Activated T-cell treated with anti-CD3 and anti-CD28 coated beads, Interleukin-2, amount 50 U/mL, for 4 hours (primary cell): ENCODE results near the gene CAMTA1. TPM values are rescaled to one million over a fixed set of nuclear protein-coding genes. Genes with fewer than 3 reads are reported as not detected.

Experiments used
- ATAC-seq, 2 donors: fragments of 200-7000 bp; cut with Tn5 transposase; one replicate each; pipeline ENCODE4 v1.10.0; 2021
- DNase-seq: peaks from one replicate; pipeline ENCODE4 v3.0.0-alpha.2; 2020
- H3K27me3 Mint-ChIP-seq: one replicate; pipeline ENCODE4 v1.8.0; 2021; ENCODE audit warnings: low read depth, mixed read lengths
- H3K36me3 Mint-ChIP-seq: one replicate; pipeline ENCODE4 v1.8.0; 2022; ENCODE audit warnings: mixed read lengths; ENCODE audit not compliant: insufficient read depth
- H3K4me1 Mint-ChIP-seq: one replicate; pipeline ENCODE4 v1.8.0; 2021; ENCODE audit warnings: low read depth, mixed read lengths
- H3K4me3 Mint-ChIP-seq: one replicate; pipeline ENCODE4 v1.8.0; 2021; ENCODE audit warnings: mild to moderate bottlenecking, moderate library complexity, mixed read lengths
- H3K9me3 Mint-ChIP-seq: one replicate; pipeline ENCODE4 v1.8.0; 2021; ENCODE audit warnings: mixed read lengths
- total RNA-seq, 3 donors: library from RNA; stranded (reverse); gene quantifications; one replicate each; pipeline ENCODE4 v1.2.1, GENCODE V29; 2021

The CAMTA1 gene
- total RNA-seq, 3 donors from 2014 or later: 47.5 to 50.3 (median 47.7) TPM

- H3K9me3 Mint-ChIP-seq: no peaks in the 10 kb centered on the region
- DNase-seq (no peak), ATAC-seq (no peak)
- H3K4me1 Mint-ChIP-seq: no peaks in the 10 kb centered on the region
- H3K36me3 Mint-ChIP-seq: no peaks in the 10 kb centered on the region
- peaks cover 18% of the 10 kb centered on the region for H3K27me3 Mint-ChIP-seq
- H3K4me3 Mint-ChIP-seq: no peak overlapping the region
Measured at GRCh38 chr1:7042322-7043190, 257.3 kb downstream of the CAMTA1 start.

GRCh38 chr1:7043191-7043549 lies 257.9 kb downstream of the CAMTA1 start:
- DNase-seq (no peak), ATAC-seq (no peak)
- no peaks in the 10 kb centered on the region for H3K4me1 Mint-ChIP-seq
- no peaks in the 10 kb centered on the region for H3K9me3 Mint-ChIP-seq
- peaks cover 18% of the 10 kb centered on the region for H3K27me3 Mint-ChIP-seq
- no peaks in the 10 kb centered on the region for H3K36me3 Mint-ChIP-seq
- H3K4me3 Mint-ChIP-seq: no peak overlapping the region

- H3K36me3 Mint-ChIP-seq: no peaks in the 10 kb centered on the region
- no peaks in the 10 kb centered on the region for H3K9me3 Mint-ChIP-seq
- H3K4me1 Mint-ChIP-seq: no peaks in the 10 kb centered on the region
- H3K4me3 Mint-ChIP-seq: no peak overlapping the region
- H3K27me3 Mint-ChIP-seq: peaks cover 18% of the 10 kb centered on the region
- DNase-seq: no peak
- no peak for ATAC-seq
Measured at GRCh38 chr1:7043719-7044535, 258.7 kb downstream of the CAMTA1 start.

- DNase-seq: no peak
- no peaks in the 10 kb centered on the region for H3K4me1 Mint-ChIP-seq
- peaks cover 19% of the 10 kb centered on the region for H3K27me3 Mint-ChIP-seq
- no peak for ATAC-seq
- no peaks in the 10 kb centered on the region for H3K9me3 Mint-ChIP-seq
- H3K36me3 Mint-ChIP-seq: no peaks in the 10 kb centered on the region
- H3K4me3 Mint-ChIP-seq: no peak overlapping the region
Measured at GRCh38 chr1:7045897-7046296, 260.6 kb downstream of the CAMTA1 start.

DNA sequence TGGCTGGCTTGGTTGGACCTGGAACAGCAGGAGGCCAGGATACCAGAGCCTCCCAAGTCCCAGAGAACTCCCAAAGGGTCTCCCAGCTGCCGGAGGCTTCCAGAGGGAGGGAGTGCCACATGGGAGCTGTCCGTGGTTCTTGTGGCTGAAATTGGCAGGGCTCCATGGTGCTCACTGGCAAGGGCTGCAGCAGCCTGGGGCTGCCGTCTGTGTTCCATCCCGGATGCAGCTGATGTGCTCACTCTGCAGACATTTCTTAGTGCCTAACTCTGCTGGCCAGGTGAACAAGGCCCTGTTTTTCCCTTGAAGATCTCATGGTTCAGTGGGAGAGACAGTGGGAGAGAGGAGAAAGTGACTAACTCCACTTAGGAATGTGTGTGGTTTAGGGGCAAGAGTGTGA lies 261.1 kb downstream of the CAMTA1 start:
- Mint-ChIP-seq H3K9me3 (no peaks in the 10 kb centered on the region), H3K4me3 (no peak overlapping the region), H3K36me3 (no peaks in the 10 kb centered on the region), H3K27me3 (peaks cover 19% of the 10 kb centered on the region), H3K4me1 (no peaks in the 10 kb centered on the region)
- no peak for DNase-seq
- ATAC-seq: no peak

GRCh38 chr1:7046891-7047290 lies 261.6 kb downstream of the CAMTA1 start:
- ATAC-seq: no peak
- Mint-ChIP-seq H3K4me1 (no peaks in the 10 kb centered on the region), H3K27me3 (peaks cover 19% of the 10 kb centered on the region), H3K36me3 (no peaks in the 10 kb centered on the region), H3K9me3 (no peaks in the 10 kb centered on the region), H3K4me3 (no peak overlapping the region)
- no peak for DNase-seq

- DNase-seq (no peak), ATAC-seq (no peak)
- Mint-ChIP-seq H3K4me1 (no peaks in the 10 kb centered on the region), H3K36me3 (no peaks in the 10 kb centered on the region), H3K9me3 (no peaks in the 10 kb centered on the region), H3K4me3 (no peak overlapping the region), H3K27me3 (peaks cover 15% of the 10 kb centered on the region)
Measured at GRCh38 chr1:7047866-7048265, 262.6 kb downstream of the CAMTA1 start.

DNA sequence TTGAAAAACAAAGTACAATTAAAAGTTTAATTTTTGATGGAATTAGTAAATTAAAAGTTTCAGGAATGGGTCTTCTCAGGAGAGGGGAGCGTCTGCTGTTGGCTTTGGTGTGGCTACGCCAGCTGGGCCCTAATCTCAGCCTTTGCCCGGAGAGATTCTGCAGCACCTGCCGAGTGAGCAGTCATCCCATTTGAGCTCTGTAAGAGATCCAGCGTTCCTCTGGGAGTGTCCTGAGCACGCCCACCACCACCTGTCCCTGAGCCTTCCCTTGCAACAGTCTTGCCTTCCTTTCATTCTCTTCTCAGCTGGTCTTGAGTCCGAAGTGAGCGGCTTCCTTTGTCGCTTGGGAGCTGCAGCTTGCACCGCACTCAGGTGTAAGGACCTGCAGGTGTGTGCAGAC lies 263.1 kb downstream of the CAMTA1 start:
- H3K9me3 Mint-ChIP-seq: no peaks in the 10 kb centered on the region
- no peaks in the 10 kb centered on the region for H3K4me1 Mint-ChIP-seq
- H3K4me3 Mint-ChIP-seq: no peak overlapping the region
- H3K36me3 Mint-ChIP-seq: no peaks in the 10 kb centered on the region
- ATAC-seq (no peak), DNase-seq (no peak)
- peaks cover 14% of the 10 kb centered on the region for H3K27me3 Mint-ChIP-seq

DNA sequence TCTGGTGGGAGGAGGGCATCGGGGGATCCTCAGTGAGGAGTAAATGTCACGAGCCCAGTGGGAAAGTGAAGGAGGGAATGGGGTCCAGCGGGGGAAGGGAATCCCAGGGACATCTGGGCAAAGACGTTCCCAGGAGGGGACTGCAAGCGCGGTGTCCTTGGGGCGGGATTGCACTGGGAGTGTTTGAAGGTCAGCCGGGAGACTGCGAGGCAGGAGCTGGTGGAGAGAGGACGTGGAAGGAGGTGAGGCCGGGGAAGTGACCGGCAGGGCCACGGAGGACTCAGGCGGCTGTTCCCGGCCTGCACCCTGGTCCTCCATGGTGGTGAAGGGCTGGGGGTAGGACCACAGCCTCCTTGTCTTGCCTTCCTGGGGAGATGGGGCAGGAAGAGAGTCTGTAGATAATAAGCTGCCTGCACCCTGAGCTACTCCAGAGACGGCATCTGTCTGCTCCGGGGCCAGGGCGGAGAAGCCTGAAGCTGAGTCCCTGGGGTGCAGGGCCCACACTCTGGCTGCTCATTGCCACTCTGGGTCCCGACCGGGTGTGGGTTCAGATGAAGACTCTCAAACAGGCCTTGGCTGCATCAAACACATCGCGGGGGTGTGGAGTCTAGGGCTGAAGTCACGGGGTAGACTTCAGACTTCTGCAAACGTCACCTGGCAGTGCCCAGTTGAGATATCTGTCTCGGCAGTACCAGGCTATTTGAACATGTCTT lies 264.8 kb downstream of the CAMTA1 start:
- Mint-ChIP-seq H3K4me1 (no peaks in the 10 kb centered on the region), H3K4me3 (no peak overlapping the region), H3K27me3 (peaks cover 9% of the 10 kb centered on the region), H3K9me3 (no peaks in the 10 kb centered on the region), H3K36me3 (no peaks in the 10 kb centered on the region)
- DNase-seq (no peak), ATAC-seq (no peak)

- Mint-ChIP-seq H3K4me3 (no peak overlapping the region), H3K36me3 (no peaks in the 10 kb centered on the region), H3K9me3 (no peaks in the 10 kb centered on the region), H3K4me1 (no peaks in the 10 kb centered on the region), H3K27me3 (peaks cover 9% of the 10 kb centered on the region)
- no peak for ATAC-seq
- no peak for DNase-seq
Measured at GRCh38 chr1:7050751-7051665, 265.8 kb downstream of the CAMTA1 start.

- no peak for ATAC-seq
- no peak for DNase-seq
- Mint-ChIP-seq H3K4me3 (no peak overlapping the region), H3K4me1 (no peaks in the 10 kb centered on the region), H3K27me3 (peaks cover 9% of the 10 kb centered on the region), H3K36me3 (no peaks in the 10 kb centered on the region), H3K9me3 (no peaks in the 10 kb centered on the region)
Measured at GRCh38 chr1:7052701-7053100, 267.4 kb downstream of the CAMTA1 start.

- DNase-seq (no peak), ATAC-seq (no peak)
- H3K9me3 Mint-ChIP-seq: no peaks in the 10 kb centered on the region
- H3K27me3 Mint-ChIP-seq: peaks cover 10% of the 10 kb centered on the region
- H3K4me1 Mint-ChIP-seq: no peaks in the 10 kb centered on the region
- no peak overlapping the region for H3K4me3 Mint-ChIP-seq
- no peaks in the 10 kb centered on the region for H3K36me3 Mint-ChIP-seq
Measured at GRCh38 chr1:7060745-7061144, 275.5 kb downstream of the CAMTA1 start.

DNA sequence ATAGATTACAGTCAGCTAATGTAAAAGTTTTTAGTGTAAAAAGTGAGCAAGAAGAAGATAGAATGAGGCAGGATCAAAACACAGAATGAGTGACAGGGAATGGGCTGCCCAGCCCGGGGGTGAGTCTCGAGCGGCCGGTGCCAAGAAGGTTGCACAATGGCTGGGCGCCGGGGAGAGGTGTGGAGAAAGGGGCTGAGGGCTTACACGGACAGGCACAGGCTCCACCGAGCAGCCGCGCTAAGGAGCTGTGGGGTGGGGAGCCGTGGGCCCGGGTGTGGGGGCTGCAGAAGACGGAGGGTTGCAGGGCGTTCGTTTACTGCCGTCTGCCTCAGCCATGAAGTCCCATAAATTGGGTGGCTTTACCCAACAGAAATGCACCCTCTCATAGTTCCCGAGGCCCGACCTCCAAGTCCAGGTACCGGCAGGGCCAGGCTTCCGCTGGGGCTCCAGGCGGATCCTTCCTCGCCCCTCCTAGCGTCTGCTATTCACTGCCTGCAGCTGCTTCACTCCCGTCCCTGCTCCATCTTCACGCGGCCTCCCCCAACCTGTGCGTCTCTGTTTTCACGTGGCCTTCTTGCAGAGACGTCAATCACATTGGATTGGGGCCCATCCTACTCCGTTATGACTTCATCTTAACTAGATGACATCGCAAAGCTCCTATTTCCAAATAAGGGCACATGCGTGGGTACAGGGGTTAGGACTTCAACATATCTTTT lies 277.2 kb downstream of the CAMTA1 start:
- Mint-ChIP-seq H3K36me3 (no peaks in the 10 kb centered on the region), H3K4me3 (no peak overlapping the region), H3K9me3 (no peaks in the 10 kb centered on the region), H3K27me3 (peaks cover 16% of the 10 kb centered on the region), H3K4me1 (no peaks in the 10 kb centered on the region)
- DNase-seq: no peak
- no peak for ATAC-seq
